ENCODE measurements around the gene SORL1-AS1.

Gene SORL1-AS1

DNA sequence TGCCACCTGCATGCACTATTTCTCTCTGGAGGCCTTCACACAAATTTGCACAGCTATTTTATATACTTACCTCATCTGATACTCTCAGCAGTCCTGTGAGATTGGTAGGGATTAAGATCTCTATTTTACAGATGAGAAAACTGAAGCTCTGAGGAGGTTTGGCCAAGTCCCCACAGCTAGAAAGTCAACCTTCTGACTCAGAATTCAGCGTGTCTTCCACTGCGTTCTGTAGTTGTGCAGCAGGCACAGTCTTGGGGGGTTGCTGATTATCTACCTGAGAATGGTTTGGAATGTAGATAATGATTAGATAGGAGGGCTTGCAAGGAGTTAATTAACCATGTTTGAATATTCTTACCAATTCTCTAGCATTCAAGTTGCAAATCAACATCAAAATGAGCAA lies 3.1 kb downstream of the SORL1-AS1 start:
- ATAC-seq (ENCODE audit: low read depth) (no peak), DNase-seq (no peak)
- H2BK15ac ChIP-seq (ENCODE audit: low read depth, low read length), result no peak overlapping the region
- H4K91ac ChIP-seq (ENCODE audit: insufficient read depth, low read depth, low read length), result no peak overlapping the region
- no peaks in the 10 kb centered on the region for H3K36me3 ChIP-seq (ENCODE audit: control insufficient read depth, insufficient read depth, low read length)
- H2BK20ac ChIP-seq (ENCODE audit: low read depth, low read length), result no peak overlapping the region
- no peak overlapping the region for H4K8ac ChIP-seq (ENCODE audit: low read depth in 2 of 2, low read length in 2 of 2)
- TF ChIP-seq FOS (IDR thresholded peaks at IDR 0.05; ENCODE audit: low read depth, low read length), result no peak
- TF ChIP-seq MAFK (IDR thresholded peaks at IDR 0.05; ENCODE audit: low read depth, low read length), result no peak
- no peak for TF ChIP-seq SMC3 (IDR thresholded peaks at IDR 0.05; ENCODE audit: low read depth, low read length)
- CTCF ChIA-PET, result no interaction called here
- no peak overlapping the region for H2AFZ ChIP-seq (replicated peaks; ENCODE audit: low read length, poor library complexity)
- no peaks in the 10 kb centered on the region for H3K9me1 ChIP-seq (ENCODE audit: insufficient read depth, low read length)
- H3K27me3 ChIP-seq (ENCODE audit: control insufficient read depth, insufficient read depth, low read length), result peaks cover 43% of the 10 kb centered on the region
- no peak overlapping the region for H3K27ac ChIP-seq (ENCODE audit: insufficient read depth, low read length)
- dilution Hi-C loops (cut with HindIII; ENCODE audit: low sequenced_read_pairs, unreplicated experiment) (no loop called here), in situ Hi-C loops (cut with MboI; ENCODE audit: low sequenced_read_pairs) (loop anchor here (25.0 kb wide), 1 partner anchor 663 kb away; the partner anchor contains the start of gene BLID), intact Hi-C loops (cut with micrococcal nuclease) (no loop called here)
- no peak overlapping the region for H2AK9ac ChIP-seq (replicated peaks; ENCODE audit: low read depth, low read length, poor library complexity)
- no peak overlapping the region for H3K18ac ChIP-seq (ENCODE audit: low read depth, low read length)
- H4K5ac ChIP-seq (ENCODE audit: low read depth, low read length), result no peak overlapping the region
- no CpG with 5 or more reads among the region's 2 CpGs for WGBS, 2 experiments (ENCODE audit: extremely low coverage in 2 of 2, insufficient read length in 1 of 2)
- no peaks in the 10 kb centered on the region for H4K20me1 ChIP-seq (ENCODE audit: insufficient read depth, low read length)
- H3K4me3 ChIP-seq (ENCODE audit: insufficient read depth, low read depth, low read length), result no peak overlapping the region
- H3K56ac ChIP-seq (ENCODE audit: extremely low read depth, insufficient read depth, low read length), result no peak overlapping the region
- no TSS peak for BruUV-seq (replicated peaks)
- no peaks in the 10 kb centered on the region for H3K79me1 ChIP-seq (ENCODE audit: low read depth in 1 of 2, low read length in 2 of 2)
- no peak overlapping the region for H3K4ac ChIP-seq (ENCODE audit: low read depth, low read length)
- H3K4me2 ChIP-seq (ENCODE audit: low read depth, low read length), result no peak overlapping the region
- H2AK5ac ChIP-seq (ENCODE audit: low read depth, low read length), result no peak overlapping the region
- POLR2A ChIA-PET (ENCODE audit: unreplicated experiment), result no interaction called here
- no peak overlapping the region for H2BK5ac ChIP-seq (ENCODE audit: low read depth, low read length, poor library complexity, severe bottlenecking)
- H3K23ac ChIP-seq (ENCODE audit: low read depth, low read length), result no peak overlapping the region
- no peak overlapping the region for H3K9ac ChIP-seq (ENCODE audit: low read depth, low read length)
- no peaks in the 10 kb centered on the region; the same call in 1 of the 2 replicates for H3K4me1 ChIP-seq (ENCODE audit: control insufficient read depth, insufficient read depth, low read length)
- H3K9me3 ChIP-seq (ENCODE audit: control insufficient read depth, insufficient read depth, low read length), result no peaks in the 10 kb centered on the region
- H3K14ac ChIP-seq (replicated peaks; ENCODE audit: low read depth, low read length), result no peak overlapping the region
- H2BK120ac ChIP-seq (ENCODE audit: low read depth, low read length), result no peak overlapping the region

Data from IMR-90 (cell line).